Fibroblast of mammary gland (primary cell): ENCODE results near the gene DNASE2.
"Not testable (repeated sequence)": the region's sequence is repeated elsewhere in the genome, so short reads cannot be mapped to it uniquely, and the experiment has no call there.

Experiments
- DNase-seq: peaks from one replicate; pipeline ENCODE4 v3.0.0-alpha.2; 2010; ENCODE audit warnings: low read depth
- H3K4me3 ChIP-seq: 2 replicates; pipeline ENCODE4 v1.5.1; 2011; ENCODE audit warnings: low read depth, mild to moderate bottlenecking, low read length, moderate library complexity; ENCODE audit not compliant: control insufficient read depth
- TF ChIP-seq, protein P1 (sequence below): conservative IDR thresholded peaks from 2 replicates; pipeline ENCODE4 v1.5.1; 2011; ENCODE audit warnings: low read depth, low read length, inconsistent platforms; ENCODE audit not compliant: control insufficient read depth, insufficient read depth

DNASE2 gene, protein sequence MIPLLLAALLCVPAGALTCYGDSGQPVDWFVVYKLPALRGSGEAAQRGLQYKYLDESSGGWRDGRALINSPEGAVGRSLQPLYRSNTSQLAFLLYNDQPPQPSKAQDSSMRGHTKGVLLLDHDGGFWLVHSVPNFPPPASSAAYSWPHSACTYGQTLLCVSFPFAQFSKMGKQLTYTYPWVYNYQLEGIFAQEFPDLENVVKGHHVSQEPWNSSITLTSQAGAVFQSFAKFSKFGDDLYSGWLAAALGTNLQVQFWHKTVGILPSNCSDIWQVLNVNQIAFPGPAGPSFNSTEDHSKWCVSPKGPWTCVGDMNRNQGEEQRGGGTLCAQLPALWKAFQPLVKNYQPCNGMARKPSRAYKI

DNA sequence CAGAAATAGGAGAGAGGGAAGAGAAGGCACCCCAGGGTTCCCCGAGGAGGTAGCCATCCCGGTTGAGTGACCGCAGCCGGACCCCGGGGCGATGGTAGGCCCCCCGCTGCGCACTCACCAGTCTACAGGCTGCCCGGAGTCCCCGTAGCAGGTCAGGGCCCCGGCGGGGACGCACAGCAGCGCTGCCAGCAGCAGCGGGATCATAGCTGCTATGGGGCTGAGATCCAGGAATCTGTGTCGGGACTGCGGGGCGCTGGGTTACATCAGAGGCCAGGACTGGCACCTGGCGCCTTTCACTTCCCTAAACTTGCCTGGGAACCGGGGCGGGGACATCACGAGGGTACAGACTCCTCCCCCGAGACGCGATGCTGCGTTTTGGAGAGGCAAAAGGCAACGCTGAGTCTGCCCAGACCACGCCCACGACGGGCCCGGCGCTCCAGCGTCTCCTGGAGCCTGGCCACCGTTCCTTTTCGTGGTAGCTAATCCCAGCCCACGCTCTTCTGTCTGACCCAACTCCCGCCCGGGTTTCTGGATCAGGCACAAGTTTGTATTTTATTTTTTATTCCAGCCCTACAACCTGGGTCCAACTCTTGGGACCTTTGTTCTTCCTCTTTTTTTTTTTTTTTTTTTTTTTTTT lies at the start of gene DNASE2:
DNASE2 (minus strand) TSS at position 278 of the 637 bp plus-strand sequence; CDS start at position 204, 74 bp downstream.
- TF ChIP-seq, protein P1, sequence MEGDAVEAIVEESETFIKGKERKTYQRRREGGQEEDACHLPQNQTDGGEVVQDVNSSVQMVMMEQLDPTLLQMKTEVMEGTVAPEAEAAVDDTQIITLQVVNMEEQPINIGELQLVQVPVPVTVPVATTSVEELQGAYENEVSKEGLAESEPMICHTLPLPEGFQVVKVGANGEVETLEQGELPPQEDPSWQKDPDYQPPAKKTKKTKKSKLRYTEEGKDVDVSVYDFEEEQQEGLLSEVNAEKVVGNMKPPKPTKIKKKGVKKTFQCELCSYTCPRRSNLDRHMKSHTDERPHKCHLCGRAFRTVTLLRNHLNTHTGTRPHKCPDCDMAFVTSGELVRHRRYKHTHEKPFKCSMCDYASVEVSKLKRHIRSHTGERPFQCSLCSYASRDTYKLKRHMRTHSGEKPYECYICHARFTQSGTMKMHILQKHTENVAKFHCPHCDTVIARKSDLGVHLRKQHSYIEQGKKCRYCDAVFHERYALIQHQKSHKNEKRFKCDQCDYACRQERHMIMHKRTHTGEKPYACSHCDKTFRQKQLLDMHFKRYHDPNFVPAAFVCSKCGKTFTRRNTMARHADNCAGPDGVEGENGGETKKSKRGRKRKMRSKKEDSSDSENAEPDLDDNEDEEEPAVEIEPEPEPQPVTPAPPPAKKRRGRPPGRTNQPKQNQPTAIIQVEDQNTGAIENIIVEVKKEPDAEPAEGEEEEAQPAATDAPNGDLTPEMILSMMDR = no peak
- H3K4me3 ChIP-seq = peak within 1 kb of the TSS; percentile 79
- DNase-seq = peak; percentile 94

GRCh38 chr19:12930002-12930645 lies 48.9 kb upstream of the DNASE2 start:
- DNase-seq = no peak
- H3K4me3 ChIP-seq = no peak overlapping the region
- TF ChIP-seq, protein P1 = no peak

- no peak overlapping the region for H3K4me3 ChIP-seq
- TF ChIP-seq, protein P1 = no peak
- no peak for DNase-seq
Measured at GRCh38 chr19:12924621-12925310, 43.5 kb upstream of the DNASE2 start.

DNA sequence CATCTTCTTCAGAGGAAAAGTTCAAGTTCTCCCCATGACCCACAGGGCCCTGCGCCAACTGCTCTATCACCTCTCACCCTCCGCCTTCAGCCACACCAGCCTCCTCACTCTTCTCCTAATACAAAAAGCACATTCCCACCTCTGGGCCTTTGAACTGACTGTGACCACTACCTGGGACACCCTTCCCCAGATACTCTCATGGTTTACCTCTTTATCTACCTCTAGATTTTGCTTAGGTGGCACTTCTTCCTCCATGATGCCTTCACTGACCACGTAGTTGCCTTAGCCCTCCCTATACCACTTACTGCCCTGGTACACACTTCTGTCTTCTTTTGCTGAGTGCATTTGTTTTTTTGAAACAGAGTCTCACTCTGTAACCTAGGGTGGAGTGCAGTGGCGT lies 41.7 kb upstream of the DNASE2 start:
- TF ChIP-seq, protein P1 = no peak
- no peak for DNase-seq
- no peak overlapping the region for H3K4me3 ChIP-seq

GRCh38 chr19:12921047-12921446 lies 39.8 kb upstream of the DNASE2 start:
- TF ChIP-seq, protein P1 = no peak
- no peak overlapping the region for H3K4me3 ChIP-seq
- DNase-seq = no peak

- H3K4me3 ChIP-seq = no peak overlapping the region
- TF ChIP-seq, protein P1 = no peak
- no peak for DNase-seq
Measured at GRCh38 chr19:12918253-12918652, 37.0 kb upstream of the DNASE2 start.

GRCh38 chr19:12915860-12916259 lies 34.6 kb upstream of the DNASE2 start:
- not testable (repeated sequence) for DNase-seq, H3K4me3 ChIP-seq
